ENCODE measurements around the gene IMP4.

The IMP4 gene

GRCh38 chr2:130369311-130369964 is 26.7 kb downstream of the IMP4 start:
- Histone ChIP-seq H3K36me3 (ENCODE audit: insufficient read depth, low read length) (peaks cover 2% of the 10 kb centered on the region), H3K4me1 (ENCODE audit: insufficient read depth, low read length) (peaks cover 5% of the 10 kb centered on the region), H3K27me3 (ENCODE audit: insufficient read depth, low read length) (no peaks in the 10 kb centered on the region), H3K9me3 (ENCODE audit: low read length) (peaks cover 5% of the 10 kb centered on the region), H2AFZ (ENCODE audit: low read depth, low read length) (no peak overlapping the region), H3K4me3 (ENCODE audit: low read length) (no peak overlapping the region)

GRCh38 chr2:130369965-130370341 is 27.3 kb downstream of the IMP4 start:
- no peak overlapping the region for H3K4me3 ChIP-seq (ENCODE audit: low read length)
- peaks cover 5% of the 10 kb centered on the region for H3K9me3 ChIP-seq (ENCODE audit: low read length)
- H3K4me1 ChIP-seq (ENCODE audit: insufficient read depth, low read length): peaks cover 5% of the 10 kb centered on the region
- peaks cover 2% of the 10 kb centered on the region for H3K36me3 ChIP-seq (ENCODE audit: insufficient read depth, low read length)
- H3K27me3 ChIP-seq (ENCODE audit: insufficient read depth, low read length): no peaks in the 10 kb centered on the region
- no peak overlapping the region for H2AFZ ChIP-seq (ENCODE audit: low read depth, low read length)

DNA sequence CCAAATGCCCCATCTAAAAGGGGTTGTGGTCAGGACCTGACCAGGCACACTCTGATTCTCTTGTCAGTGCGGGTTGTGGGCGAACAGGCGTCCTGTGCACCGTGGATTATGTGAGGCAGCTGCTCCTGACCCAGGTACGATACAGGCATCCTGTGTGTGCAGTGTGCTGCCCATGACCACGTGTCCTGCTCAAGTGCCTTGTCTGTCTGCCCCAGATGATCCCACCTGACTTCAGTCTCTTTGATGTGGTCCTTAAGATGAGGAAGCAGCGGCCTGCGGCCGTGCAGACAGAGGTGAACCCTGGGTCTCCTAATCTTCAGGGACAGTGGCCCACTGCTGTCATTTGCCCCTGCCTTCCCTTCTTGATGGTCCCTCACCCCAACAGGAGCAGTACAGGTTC is 27.8 kb downstream of the IMP4 start:
- Histone ChIP-seq H3K4me3 (ENCODE audit: low read length) (no peak overlapping the region), H2AFZ (ENCODE audit: low read depth, low read length) (no peak overlapping the region), H3K4me1 (ENCODE audit: insufficient read depth, low read length) (peaks cover 5% of the 10 kb centered on the region), H3K9me3 (ENCODE audit: low read length) (peaks cover 5% of the 10 kb centered on the region), H3K27me3 (ENCODE audit: insufficient read depth, low read length) (no peaks in the 10 kb centered on the region), H3K36me3 (ENCODE audit: insufficient read depth, low read length) (peaks cover 2% of the 10 kb centered on the region)

DNA sequence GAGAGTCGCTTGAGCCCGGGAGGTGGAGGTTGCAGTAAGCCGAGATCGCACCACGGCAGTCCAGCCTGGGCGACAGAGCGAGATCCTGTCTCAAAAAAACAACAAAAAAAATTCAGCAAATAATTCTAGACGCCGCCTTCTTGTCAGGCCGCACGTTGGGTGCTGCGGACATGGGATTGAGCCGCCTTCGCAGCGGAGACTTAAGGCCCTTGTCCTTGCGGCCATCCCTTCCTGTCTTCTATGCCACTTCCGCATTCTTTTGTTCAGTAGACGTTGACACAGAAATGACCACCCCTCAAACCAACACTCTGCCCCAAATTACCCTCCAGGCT is 29.0 kb downstream of the IMP4 start:
- peak overlapping the region; percentile 55 for H3K4me3 ChIP-seq (ENCODE audit: low read length)
- H3K4me1 ChIP-seq (ENCODE audit: insufficient read depth, low read length): peaks cover 5% of the 10 kb centered on the region
- peaks cover 2% of the 10 kb centered on the region for H3K36me3 ChIP-seq (ENCODE audit: insufficient read depth, low read length)
- peaks cover 5% of the 10 kb centered on the region for H3K9me3 ChIP-seq (ENCODE audit: low read length)
- no peaks in the 10 kb centered on the region for H3K27me3 ChIP-seq (ENCODE audit: insufficient read depth, low read length)
- peak overlapping the region; percentile 89 for H2AFZ ChIP-seq (ENCODE audit: low read depth, low read length)

- Histone ChIP-seq H2AFZ (ENCODE audit: low read depth, low read length) (peak overlapping the region; percentile 89), H3K9me3 (ENCODE audit: low read length) (peaks cover 5% of the 10 kb centered on the region), H3K27me3 (ENCODE audit: insufficient read depth, low read length) (no peaks in the 10 kb centered on the region), H3K4me1 (ENCODE audit: insufficient read depth, low read length) (peaks cover 5% of the 10 kb centered on the region), H3K36me3 (ENCODE audit: insufficient read depth, low read length) (peaks cover 2% of the 10 kb centered on the region), H3K4me3 (ENCODE audit: low read length) (peak overlapping the region; percentile 55)
Measured at GRCh38 chr2:130372055-130372832, 29.5 kb downstream of the IMP4 start.

- peaks cover 2% of the 10 kb centered on the region for H3K36me3 ChIP-seq (ENCODE audit: insufficient read depth, low read length)
- peaks cover 5% of the 10 kb centered on the region for H3K9me3 ChIP-seq (ENCODE audit: low read length)
- no peaks in the 10 kb centered on the region for H3K27me3 ChIP-seq (ENCODE audit: insufficient read depth, low read length)
- H2AFZ ChIP-seq (ENCODE audit: low read depth, low read length): peak overlapping the region; percentile 89
- peak overlapping the region; percentile 55 for H3K4me3 ChIP-seq (ENCODE audit: low read length)
- H3K4me1 ChIP-seq (ENCODE audit: insufficient read depth, low read length): peaks cover 5% of the 10 kb centered on the region
Measured at GRCh38 chr2:130372833-130373807, 30.4 kb downstream of the IMP4 start.

- Histone ChIP-seq H3K4me1 (ENCODE audit: insufficient read depth, low read length) (peaks cover 5% of the 10 kb centered on the region), H3K27me3 (ENCODE audit: insufficient read depth, low read length) (no peaks in the 10 kb centered on the region), H3K9me3 (ENCODE audit: low read length) (peaks cover 5% of the 10 kb centered on the region), H3K4me3 (ENCODE audit: low read length) (no peak overlapping the region), H2AFZ (ENCODE audit: low read depth, low read length) (no peak overlapping the region), H3K36me3 (ENCODE audit: insufficient read depth, low read length) (peaks cover 2% of the 10 kb centered on the region)
Measured at GRCh38 chr2:130373808-130374365, 31.2 kb downstream of the IMP4 start.

GRCh38 chr2:130374587-130375290 is 32.0 kb downstream of the IMP4 start:
- H3K4me1 ChIP-seq (ENCODE audit: insufficient read depth, low read length): peaks cover 5% of the 10 kb centered on the region
- H3K4me3 ChIP-seq (ENCODE audit: low read length): no peak overlapping the region
- H3K36me3 ChIP-seq (ENCODE audit: insufficient read depth, low read length): peaks cover 2% of the 10 kb centered on the region
- H2AFZ ChIP-seq (ENCODE audit: low read depth, low read length): no peak overlapping the region
- H3K9me3 ChIP-seq (ENCODE audit: low read length): peaks cover 5% of the 10 kb centered on the region
- no peaks in the 10 kb centered on the region for H3K27me3 ChIP-seq (ENCODE audit: insufficient read depth, low read length)

GRCh38 chr2:130375291-130376266 is 32.9 kb downstream of the IMP4 start:
- H3K36me3 ChIP-seq (ENCODE audit: insufficient read depth, low read length): no peaks in the 10 kb centered on the region
- no peak overlapping the region for H3K4me3 ChIP-seq (ENCODE audit: low read length)
- no peaks in the 10 kb centered on the region for H3K27me3 ChIP-seq (ENCODE audit: insufficient read depth, low read length)
- H3K9me3 ChIP-seq (ENCODE audit: low read length): peaks cover 2% of the 10 kb centered on the region
- peaks cover 5% of the 10 kb centered on the region for H3K4me1 ChIP-seq (ENCODE audit: insufficient read depth, low read length)
- H2AFZ ChIP-seq (ENCODE audit: low read depth, low read length): no peak overlapping the region

GRCh38 chr2:130376433-130377293 is 34.0 kb downstream of the IMP4 start:
- H3K27me3 ChIP-seq (ENCODE audit: insufficient read depth, low read length): no peaks in the 10 kb centered on the region
- no peaks in the 10 kb centered on the region for H3K36me3 ChIP-seq (ENCODE audit: insufficient read depth, low read length)
- H2AFZ ChIP-seq (ENCODE audit: low read depth, low read length): no peak overlapping the region
- H3K9me3 ChIP-seq (ENCODE audit: low read length): no peaks in the 10 kb centered on the region
- peaks cover 5% of the 10 kb centered on the region for H3K4me1 ChIP-seq (ENCODE audit: insufficient read depth, low read length)
- H3K4me3 ChIP-seq (ENCODE audit: low read length): no peak overlapping the region

DNA sequence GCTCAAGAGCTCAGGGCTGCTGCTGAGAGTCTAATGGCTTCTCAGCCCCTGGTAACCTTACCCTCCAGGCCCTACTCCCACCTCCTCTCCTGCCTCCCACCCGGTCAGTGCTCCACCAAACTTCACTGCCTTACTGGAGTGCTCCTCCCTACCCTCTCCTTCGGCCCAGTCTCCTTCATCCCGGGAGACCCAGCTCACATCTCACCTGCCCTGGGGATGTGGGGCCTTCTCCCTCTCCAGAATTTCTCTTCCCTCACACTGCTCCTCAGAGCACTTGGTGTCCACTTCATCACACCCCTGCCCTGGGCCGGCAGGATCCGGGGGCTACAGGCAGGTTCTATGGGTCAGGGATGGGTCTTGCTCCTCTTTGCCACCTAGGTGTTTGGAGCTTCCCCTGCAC is 34.8 kb downstream of the IMP4 start:
- Histone ChIP-seq H3K4me3 (ENCODE audit: low read length) (no peak overlapping the region), H3K4me1 (ENCODE audit: insufficient read depth, low read length) (peaks cover 5% of the 10 kb centered on the region), H3K27me3 (ENCODE audit: insufficient read depth, low read length) (no peaks in the 10 kb centered on the region), H3K9me3 (ENCODE audit: low read length) (no peaks in the 10 kb centered on the region), H2AFZ (ENCODE audit: low read depth, low read length) (no peak overlapping the region), H3K36me3 (ENCODE audit: insufficient read depth, low read length) (no peaks in the 10 kb centered on the region)
